Adrenal gland (tissue), 5 donors: ENCODE data around the gene ANKZF1.

Source experiments
- POLR2A ChIP-seq, 2 donors: fragments of 450-650 bp; IDR thresholded peaks; one replicate each; pipeline ENCODE4 v1.6.1; 2017; ENCODE audit warnings: antibody characterized with exemption in 2 of 2, mild to moderate bottlenecking in 2 of 2, moderate library complexity in 1 of 2
- TF ChIP-seq, protein P1 (sequence below), 6 experiments: fragments of 450-650 bp in 4 of 6; fragments of 200-600 bp in 2 of 6; sonication (generic) in 1 of 6; IDR thresholded peaks; 1 replicate in 5 of 6; 2 replicates in 1 of 6; pipeline versions ENCODE4 v1.5.1 to v1.8.0; 2016 to 2021; ENCODE audit warnings: antibody characterized with exemption in 6 of 6, mild to moderate bottlenecking in 2 of 6, moderate library complexity in 1 of 6
- donor health status: DM: no; HTN: no; CAD: no.

GRCh38 chr2:219210886-219211362 is 18.7 kb upstream of the ANKZF1 start:
- TF ChIP-seq, protein P1, sequence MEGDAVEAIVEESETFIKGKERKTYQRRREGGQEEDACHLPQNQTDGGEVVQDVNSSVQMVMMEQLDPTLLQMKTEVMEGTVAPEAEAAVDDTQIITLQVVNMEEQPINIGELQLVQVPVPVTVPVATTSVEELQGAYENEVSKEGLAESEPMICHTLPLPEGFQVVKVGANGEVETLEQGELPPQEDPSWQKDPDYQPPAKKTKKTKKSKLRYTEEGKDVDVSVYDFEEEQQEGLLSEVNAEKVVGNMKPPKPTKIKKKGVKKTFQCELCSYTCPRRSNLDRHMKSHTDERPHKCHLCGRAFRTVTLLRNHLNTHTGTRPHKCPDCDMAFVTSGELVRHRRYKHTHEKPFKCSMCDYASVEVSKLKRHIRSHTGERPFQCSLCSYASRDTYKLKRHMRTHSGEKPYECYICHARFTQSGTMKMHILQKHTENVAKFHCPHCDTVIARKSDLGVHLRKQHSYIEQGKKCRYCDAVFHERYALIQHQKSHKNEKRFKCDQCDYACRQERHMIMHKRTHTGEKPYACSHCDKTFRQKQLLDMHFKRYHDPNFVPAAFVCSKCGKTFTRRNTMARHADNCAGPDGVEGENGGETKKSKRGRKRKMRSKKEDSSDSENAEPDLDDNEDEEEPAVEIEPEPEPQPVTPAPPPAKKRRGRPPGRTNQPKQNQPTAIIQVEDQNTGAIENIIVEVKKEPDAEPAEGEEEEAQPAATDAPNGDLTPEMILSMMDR (IDR thresholded peaks at IDR 0.05), result no peak
- no peak for TF ChIP-seq POLR2A (IDR thresholded peaks at IDR 0.05)
